ENCODE data around the gene COPS7B. TPM values are rescaled to one million over a fixed set of nuclear protein-coding genes. Genes with fewer than 3 reads are reported as not detected.

COPS7B gene
- total and polyA plus RNA-seq, 4 donors = 8.7 to 13.5 (median 10.3) TPM

GRCh38 chr2:231781798-231782726 is 4.2 kb upstream of the COPS7B start:
- Histone ChIP-seq H3K4me1 (ENCODE audit: control insufficient read depth in 4 of 4, insufficient read depth in 4 of 4, low read length in 3 of 4) (peaks cover 0 to 54% (median 43%) of the 10 kb centered on the region in 4 donors), H3K27me3 (ENCODE audit: control insufficient read depth in 4 of 4, insufficient read depth in 4 of 4, low read length in 3 of 4) (no peaks in the 10 kb centered on the region), H3K4me3 (ENCODE audit: low read depth in 1 of 3, low read length in 3 of 3) (peak overlapping the region; percentile 68 to 89 (median 69)), H3K27ac (ENCODE audit: low read depth in 1 of 2, low read length in 2 of 2) (peak overlapping the region; percentile 77 to 86), H3K9me3 (ENCODE audit: control insufficient read depth in 4 of 4, low read length in 3 of 4) (no peaks in the 10 kb centered on the region), H3K9ac (ENCODE audit: low read depth in 1 of 2, low read length in 2 of 2) (peak overlapping the region; percentile 66 to 88), H3K36me3 (ENCODE audit: control insufficient read depth in 4 of 4, insufficient read depth in 3 of 4, low read depth in 1 of 4, low read length in 3 of 4) (no peaks in the 10 kb centered on the region)
- under 1% methylated on average over 12 of the region's 12 CpGs for WGBS
- TF ChIP-seq SP1 (IDR thresholded peaks at IDR 0.05) (peak; percentile 68), TAF1 (conservative IDR thresholded peaks at IDR 0.05) (peak; percentile 35), YY1 (IDR thresholded peaks at IDR 0.05) (peak; percentile 47), JUND (IDR thresholded peaks at IDR 0.05) (peak in 1 of 2 donors; percentile 37), FOXA1 (IDR thresholded peaks at IDR 0.05) (no peak), RXRA (IDR thresholded peaks at IDR 0.05) (peak; percentile 80 to 85), HNF4G (IDR thresholded peaks at IDR 0.05) (no peak), REST (IDR thresholded peaks at IDR 0.05) (peak; percentile 11), ATF3 (IDR thresholded peaks at IDR 0.05) (no peak), RAD21 (IDR thresholded peaks at IDR 0.05) (peak in 1 of 2 donors; percentile 6)
- DNase-seq (ENCODE audit: low spot score) = no peak

DNA sequence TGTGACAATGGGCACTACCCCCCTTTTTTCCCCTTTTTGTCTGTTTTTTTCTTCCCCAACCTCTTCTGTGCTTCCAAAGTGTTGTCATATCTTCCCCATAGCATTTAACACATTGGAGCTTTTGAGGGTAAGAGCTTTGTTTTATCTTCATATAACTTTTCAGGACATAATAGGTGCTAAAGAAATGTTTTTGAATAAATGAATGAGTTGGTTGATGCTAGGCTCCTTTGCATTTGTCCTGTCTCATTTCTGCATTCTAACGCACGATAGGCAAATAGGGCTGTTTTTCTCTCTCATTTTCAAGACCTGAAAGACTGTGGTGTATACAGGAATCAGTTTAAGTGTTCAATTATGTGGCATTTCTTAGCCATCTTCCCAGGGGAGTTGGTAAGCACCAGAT is 832 bp upstream of the COPS7B start:
- no peak overlapping the region for H3K9ac ChIP-seq (ENCODE audit: low read depth in 1 of 2, low read length in 2 of 2)
- no peak for TF ChIP-seq EGR1 (IDR thresholded peaks at IDR 0.05; ENCODE audit: low read depth in 2 of 2)
- no peak for TF ChIP-seq TAF1 (conservative IDR thresholded peaks at IDR 0.05)
- TF ChIP-seq, protein P1, sequence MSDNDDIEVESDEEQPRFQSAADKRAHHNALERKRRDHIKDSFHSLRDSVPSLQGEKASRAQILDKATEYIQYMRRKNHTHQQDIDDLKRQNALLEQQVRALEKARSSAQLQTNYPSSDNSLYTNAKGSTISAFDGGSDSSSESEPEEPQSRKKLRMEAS (IDR thresholded peaks at IDR 0.05) = no peak
- no peak for TF ChIP-seq GABPA (IDR thresholded peaks at IDR 0.05 in 1 of 2, conservative IDR thresholded peaks at IDR 0.05 in 1 of 2)
- TF ChIP-seq RAD21 (IDR thresholded peaks at IDR 0.05) = no peak
- TF ChIP-seq YY1 (IDR thresholded peaks at IDR 0.05) = no peak
- no peak for TF ChIP-seq RXRA (IDR thresholded peaks at IDR 0.05)
- no peak for TF ChIP-seq SP1 (IDR thresholded peaks at IDR 0.05)
- TF ChIP-seq NR2F2 (IDR thresholded peaks at IDR 0.05) = no peak
- no peak for TF ChIP-seq FOXA1 (IDR thresholded peaks at IDR 0.05)
- TF ChIP-seq ZBTB33 (IDR thresholded peaks at IDR 0.05) = no peak
- no peak for TF ChIP-seq HNF4G (IDR thresholded peaks at IDR 0.05)
- TF ChIP-seq REST (IDR thresholded peaks at IDR 0.05) = no peak
- no peak for TF ChIP-seq HNF4A (conservative IDR thresholded peaks at IDR 0.05)
- TF ChIP-seq FOXA2 (IDR thresholded peaks at IDR 0.05) = no peak
- no peak for TF ChIP-seq JUND (IDR thresholded peaks at IDR 0.05)
- no peak for TF ChIP-seq ATF3 (IDR thresholded peaks at IDR 0.05)
- TF ChIP-seq, protein P2, sequence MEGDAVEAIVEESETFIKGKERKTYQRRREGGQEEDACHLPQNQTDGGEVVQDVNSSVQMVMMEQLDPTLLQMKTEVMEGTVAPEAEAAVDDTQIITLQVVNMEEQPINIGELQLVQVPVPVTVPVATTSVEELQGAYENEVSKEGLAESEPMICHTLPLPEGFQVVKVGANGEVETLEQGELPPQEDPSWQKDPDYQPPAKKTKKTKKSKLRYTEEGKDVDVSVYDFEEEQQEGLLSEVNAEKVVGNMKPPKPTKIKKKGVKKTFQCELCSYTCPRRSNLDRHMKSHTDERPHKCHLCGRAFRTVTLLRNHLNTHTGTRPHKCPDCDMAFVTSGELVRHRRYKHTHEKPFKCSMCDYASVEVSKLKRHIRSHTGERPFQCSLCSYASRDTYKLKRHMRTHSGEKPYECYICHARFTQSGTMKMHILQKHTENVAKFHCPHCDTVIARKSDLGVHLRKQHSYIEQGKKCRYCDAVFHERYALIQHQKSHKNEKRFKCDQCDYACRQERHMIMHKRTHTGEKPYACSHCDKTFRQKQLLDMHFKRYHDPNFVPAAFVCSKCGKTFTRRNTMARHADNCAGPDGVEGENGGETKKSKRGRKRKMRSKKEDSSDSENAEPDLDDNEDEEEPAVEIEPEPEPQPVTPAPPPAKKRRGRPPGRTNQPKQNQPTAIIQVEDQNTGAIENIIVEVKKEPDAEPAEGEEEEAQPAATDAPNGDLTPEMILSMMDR (IDR thresholded peaks at IDR 0.05; ENCODE audit: low read depth, low read length, missing input control) = no peak
- no peak overlapping the region for H3K27ac ChIP-seq (ENCODE audit: low read depth in 1 of 2, low read length in 2 of 2)
- H3K9me3 ChIP-seq (ENCODE audit: control insufficient read depth in 4 of 4, low read length in 3 of 4) = no peaks in the 10 kb centered on the region
- no peaks in the 10 kb centered on the region for H3K27me3 ChIP-seq (ENCODE audit: control insufficient read depth in 4 of 4, insufficient read depth in 4 of 4, low read length in 3 of 4)
- H3K36me3 ChIP-seq (ENCODE audit: control insufficient read depth in 4 of 4, insufficient read depth in 3 of 4, low read depth in 1 of 4, low read length in 3 of 4) = peaks cover 0 to 8% (median 5%) of the 10 kb centered on the region in 4 donors
- peaks cover 0 to 63% (median 48%) of the 10 kb centered on the region in 4 donors for H3K4me1 ChIP-seq (ENCODE audit: control insufficient read depth in 4 of 4, insufficient read depth in 4 of 4, low read length in 3 of 4)
- 95% methylated on average over 2 of the region's 2 CpGs for WGBS
- DNase-seq (ENCODE audit: low spot score) = no peak
- H3K4me3 ChIP-seq (ENCODE audit: low read depth in 1 of 3, low read length in 3 of 3) = no peak overlapping the region
